HG03097 (cell line): ENCODE measurements around the gene ETNK1.
"Not testable (repeated sequence)": the region's sequence is repeated elsewhere in the genome, so short reads cannot be mapped to it uniquely, and the experiment has no call there.

ENCODE experiments used
- ATAC-seq: cut with Tn5 transposase; IDR thresholded peaks from one replicate; pipeline ENCODE4 v1.9.1; 2021; ENCODE audit not compliant: unreplicated experiment, low FRiP score

Gene ETNK1, protein sequence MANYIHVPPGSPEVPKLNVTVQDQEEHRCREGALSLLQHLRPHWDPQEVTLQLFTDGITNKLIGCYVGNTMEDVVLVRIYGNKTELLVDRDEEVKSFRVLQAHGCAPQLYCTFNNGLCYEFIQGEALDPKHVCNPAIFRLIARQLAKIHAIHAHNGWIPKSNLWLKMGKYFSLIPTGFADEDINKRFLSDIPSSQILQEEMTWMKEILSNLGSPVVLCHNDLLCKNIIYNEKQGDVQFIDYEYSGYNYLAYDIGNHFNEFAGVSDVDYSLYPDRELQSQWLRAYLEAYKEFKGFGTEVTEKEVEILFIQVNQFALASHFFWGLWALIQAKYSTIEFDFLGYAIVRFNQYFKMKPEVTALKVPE

DNA sequence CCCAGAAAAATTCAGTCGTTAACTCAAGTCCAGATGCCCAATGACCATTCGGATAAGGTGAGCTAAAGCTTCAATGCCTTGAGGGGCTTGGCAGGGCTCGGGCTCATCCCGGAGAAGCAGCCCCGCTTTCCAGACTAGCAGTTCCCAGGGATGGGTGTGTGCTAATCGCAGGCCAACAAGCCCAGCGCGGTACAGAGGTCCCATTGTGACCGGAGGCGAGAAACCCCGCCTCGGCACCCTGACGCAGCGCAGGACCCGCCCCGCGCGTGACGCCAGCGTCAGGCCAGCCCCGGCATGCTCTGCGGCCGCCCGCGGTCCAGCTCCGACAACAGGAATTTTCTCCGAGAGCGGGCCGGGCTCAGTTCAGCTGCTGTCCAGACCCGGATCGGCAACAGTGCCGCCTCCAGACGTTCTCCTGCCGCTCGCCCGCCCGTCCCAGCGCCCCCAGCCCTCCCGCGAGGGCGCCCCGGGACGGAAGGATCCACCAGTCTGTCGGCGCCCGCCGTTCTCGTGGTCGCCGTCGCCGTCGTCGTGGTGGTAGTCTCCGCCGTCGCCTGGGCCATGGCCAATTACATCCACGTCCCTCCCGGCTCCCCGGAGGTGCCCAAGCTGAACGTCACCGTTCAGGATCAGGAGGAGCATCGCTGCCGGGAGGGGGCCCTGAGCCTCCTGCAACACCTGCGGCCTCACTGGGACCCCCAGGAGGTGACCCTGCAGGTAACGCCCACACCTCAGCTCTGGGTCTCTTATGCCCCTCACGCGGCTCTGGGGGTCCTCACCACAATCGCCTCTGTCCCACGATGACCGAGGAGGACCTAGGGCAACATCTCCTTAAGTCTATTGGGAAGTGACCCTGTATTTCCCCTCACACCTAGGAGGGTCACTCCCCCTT, at the start of gene ETNK1:
Gene ETNK1 (plus strand): TSS at position 302 of the 892 bp plus-strand sequence. CDS start 260 bp downstream, at position 562.
- peak; percentile 99 for ATAC-seq

- no peak for ATAC-seq
Measured at GRCh38 chr12:22576065-22576464, 48.9 kb upstream of the ETNK1 start.

- no peak for ATAC-seq
Measured at GRCh38 chr12:22576473-22576872, 48.5 kb upstream of the ETNK1 start.

DNA sequence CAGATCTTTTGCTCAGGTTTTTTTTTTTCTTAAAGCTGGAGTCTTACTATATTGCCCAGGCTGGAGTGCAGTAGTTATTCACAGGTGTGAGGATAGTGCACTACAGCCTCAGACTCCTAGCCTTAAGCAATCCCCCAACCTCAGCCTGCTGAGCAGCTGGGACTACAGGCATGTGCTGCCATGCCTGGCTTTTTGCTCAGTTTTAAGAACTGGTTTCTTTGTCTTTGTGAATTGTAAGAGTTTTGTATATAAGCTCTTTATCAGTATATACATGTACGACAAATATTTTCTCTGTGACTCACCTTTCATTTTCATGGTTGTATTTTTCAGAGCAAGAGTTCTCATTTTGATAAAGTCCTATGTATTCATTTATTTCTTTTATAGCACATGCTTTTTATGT, 47.3 kb upstream of the ETNK1 start:
- no peak for ATAC-seq

GRCh38 chr12:22578328-22578727, 46.6 kb upstream of the ETNK1 start:
- no peak for ATAC-seq

- no peak for ATAC-seq
Measured at GRCh38 chr12:22588817-22589216, 36.2 kb upstream of the ETNK1 start.

DNA sequence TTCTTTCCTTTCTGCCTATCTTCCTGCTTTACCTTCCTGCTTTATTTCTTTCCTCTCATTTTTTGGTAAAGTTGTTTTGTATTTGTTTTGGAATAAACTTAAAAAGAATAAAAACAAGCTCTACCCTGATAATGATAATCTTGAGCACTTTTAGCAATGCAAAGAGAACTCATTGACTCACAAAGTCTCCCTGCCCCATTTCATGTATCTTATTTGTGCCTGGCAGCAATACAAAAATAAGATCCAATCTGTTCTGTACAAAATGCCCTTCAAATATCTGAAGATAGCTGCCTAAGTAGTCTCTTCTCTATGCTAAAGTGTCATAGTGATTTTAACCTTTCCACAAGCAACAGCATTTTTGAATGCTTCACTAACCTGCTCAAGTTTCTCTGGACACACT, 31.1 kb upstream of the ETNK1 start:
- ATAC-seq, result no peak

DNA sequence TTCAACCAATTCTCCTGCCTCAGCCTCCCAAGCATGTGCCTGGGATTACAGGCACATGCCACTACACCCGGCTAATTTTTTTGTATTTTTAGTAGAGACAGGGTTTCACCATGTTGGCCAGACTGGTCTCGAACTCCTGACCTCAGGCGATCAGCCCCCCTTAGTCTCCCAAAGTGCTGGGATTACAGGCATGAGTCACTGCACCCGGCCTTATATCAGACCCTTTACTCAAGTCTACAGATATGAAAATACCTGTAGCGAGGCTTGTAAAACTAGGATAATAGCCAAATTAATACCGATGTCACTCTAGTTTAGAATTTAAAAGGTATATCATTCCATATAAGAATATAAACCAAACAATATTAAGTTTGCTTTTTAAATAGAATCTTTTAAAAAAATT, 27.4 kb upstream of the ETNK1 start:
- not testable (repeated sequence) for ATAC-seq

- no peak for ATAC-seq
Measured at GRCh38 chr12:22598141-22598762, 26.7 kb upstream of the ETNK1 start.

GRCh38 chr12:22598763-22599161, 26.2 kb upstream of the ETNK1 start:
- ATAC-seq, result no peak

- ATAC-seq, result no peak
Measured at GRCh38 chr12:22600181-22600580, 24.8 kb upstream of the ETNK1 start.

DNA sequence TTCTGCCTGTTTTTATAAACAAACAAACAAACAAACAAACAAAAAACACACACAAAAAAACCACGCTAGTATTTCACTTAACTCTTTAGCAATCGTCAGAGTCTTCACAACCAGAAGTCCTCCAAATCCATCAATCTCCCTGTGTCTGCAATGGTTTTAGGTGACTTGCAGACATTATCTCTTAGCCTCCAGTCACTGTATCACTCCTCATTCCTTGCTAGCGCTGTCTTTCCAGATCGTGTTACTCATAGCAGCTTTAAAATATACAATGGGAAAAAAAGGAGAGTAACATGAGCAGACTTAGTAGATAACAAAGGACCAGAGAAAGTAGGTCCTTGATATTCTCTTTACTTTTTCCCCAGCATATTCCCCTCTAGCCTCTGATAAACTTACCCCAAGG, 15.5 kb upstream of the ETNK1 start:
- no peak for ATAC-seq

DNA sequence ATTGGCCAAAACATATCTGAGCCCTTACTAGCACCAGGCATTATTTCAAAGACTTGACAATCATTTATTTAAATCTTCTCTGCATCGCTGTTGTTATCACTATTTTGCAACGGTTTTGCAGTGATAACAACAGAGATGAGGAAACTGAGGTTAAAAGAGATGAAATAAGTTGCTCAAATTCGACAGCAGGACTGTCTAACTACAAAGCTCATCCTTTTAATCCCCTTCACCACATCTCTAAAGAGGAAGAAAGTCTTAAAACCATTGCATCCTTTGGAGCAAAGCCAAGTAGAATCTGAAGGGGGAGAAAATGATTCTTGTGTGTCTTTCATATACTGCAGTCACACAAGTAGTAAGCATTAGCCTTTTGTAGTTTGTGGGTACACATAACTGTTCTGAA, 14.8 kb upstream of the ETNK1 start:
- ATAC-seq, result no peak

DNA sequence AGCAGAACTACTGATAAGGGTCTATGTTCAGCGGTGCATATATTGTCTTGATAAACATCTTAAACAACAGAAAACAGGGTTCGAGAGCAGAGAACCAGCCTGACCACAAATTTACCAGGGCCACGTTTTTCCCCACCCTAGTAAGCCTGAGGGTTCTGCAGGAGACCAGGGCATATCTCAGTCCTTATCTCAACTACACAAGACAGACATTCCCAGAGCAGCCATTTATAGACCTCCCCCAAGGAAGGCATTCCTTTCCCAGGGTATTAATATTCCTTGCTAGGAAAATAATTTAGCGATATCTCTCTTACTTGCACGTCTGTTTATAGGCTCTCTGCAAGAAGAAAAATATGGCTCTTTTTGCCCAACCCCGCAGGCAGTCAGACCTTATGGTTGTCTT, 12.1 kb upstream of the ETNK1 start:
- ATAC-seq, result not testable (repeated sequence)

DNA sequence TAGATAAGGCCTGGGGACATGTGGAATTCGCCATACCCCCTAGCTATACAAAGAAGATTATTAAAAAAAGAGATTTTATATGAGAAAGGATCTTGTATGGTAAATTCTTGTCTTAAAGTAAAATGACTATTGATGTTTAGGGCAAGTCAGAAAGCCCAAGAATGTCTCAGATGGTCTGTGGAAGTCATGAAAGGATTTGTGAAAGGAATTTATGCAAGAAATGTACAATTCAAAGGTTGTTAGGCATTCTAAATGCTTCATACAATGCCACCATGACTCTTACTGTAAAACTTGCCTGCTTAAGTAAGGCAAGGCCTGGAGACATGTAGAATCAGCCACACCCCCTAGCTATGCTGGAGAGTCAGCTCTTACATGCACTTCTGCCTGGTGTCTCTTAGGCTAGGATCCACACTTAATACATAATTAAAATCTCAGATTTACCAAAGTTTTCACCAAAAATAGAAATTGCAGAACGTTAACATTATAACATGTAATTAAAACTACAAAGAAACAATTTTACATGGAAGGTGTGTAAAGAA, 8.9 kb upstream of the ETNK1 start:
- ATAC-seq, result no peak

DNA sequence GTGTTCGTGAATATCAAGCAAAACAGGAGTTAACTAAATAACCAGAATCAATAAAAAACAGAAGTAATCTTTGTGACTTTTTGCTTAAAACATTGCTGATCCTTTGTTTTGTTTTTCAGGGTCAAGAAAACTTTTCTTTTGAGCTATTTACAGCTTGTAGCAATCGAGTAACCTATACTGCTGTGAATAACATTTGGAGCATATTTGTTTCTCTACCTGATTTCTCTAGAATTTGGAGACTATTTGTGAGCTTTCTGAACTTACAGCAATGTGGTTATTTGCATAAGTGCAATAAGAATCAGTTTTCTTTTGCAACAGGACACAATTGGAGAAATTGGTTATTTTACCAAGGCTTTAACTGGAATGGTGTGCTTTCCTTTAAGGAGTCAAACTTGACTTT, 7.3 kb upstream of the ETNK1 start:
- no peak for ATAC-seq

DNA sequence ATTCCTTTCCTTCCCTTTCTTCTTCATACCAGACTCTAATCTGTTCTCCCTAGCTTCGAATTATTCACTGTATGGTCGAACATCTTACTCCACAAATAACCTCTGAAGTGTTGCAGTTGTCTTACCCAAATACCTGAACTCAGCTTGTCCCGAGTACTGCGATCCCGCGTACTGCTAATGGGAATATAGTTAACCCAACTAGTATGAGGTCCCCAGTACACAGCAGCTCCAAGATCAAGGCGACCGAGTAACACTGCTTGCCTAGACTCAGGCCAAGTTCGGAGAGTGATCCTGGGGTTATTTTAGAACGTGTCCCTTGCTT, 462 bp upstream of the ETNK1 start:
- ATAC-seq, result no peak

DNA sequence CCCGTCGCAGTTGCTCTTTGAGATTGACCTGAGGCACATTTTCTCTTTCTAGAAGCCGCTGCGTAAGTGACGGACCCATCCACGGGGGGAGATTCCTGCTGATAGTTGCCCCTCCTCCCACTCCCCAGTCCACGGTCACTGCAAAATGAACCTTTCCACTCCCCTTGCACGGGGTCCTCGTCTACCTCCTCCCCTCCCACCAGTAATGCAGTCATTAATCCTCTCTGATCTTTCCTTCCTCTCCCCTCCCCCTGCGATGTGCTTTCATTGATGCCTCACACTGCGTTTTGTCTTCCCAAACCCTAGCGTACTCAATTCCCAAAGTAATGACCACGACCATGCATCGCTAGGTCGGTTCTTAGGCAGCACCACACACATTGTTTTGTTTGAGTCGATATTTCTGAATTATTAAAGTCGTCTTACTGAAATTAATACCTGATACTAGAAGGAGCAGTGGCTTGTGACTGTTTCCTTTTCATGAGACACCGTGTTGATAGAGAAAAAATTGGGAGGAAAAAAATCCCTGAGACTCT, 857 bp downstream of the ETNK1 start:
- ATAC-seq, result peak; percentile 21

GRCh38 chr12:22626406-22626805, 1.4 kb downstream of the ETNK1 start:
- no peak for ATAC-seq

DNA sequence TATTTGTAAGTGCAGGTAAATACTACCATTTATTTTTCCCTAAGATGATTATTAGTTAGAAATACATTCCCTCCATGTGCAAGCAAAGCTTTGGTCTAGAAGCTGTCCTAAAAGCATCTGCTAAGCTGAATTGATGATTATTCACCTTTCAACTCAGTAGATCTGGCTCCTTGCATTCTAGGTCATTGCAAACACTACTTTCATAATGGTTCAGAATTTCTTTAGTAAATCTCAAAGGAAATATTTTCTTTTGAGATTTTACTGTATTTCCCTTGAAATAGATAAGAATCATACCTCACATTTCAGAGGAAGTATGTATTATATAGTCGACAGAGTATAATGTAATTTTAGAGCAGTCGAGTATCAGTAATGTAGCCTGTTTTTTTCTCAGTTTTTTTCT, 2.4 kb downstream of the ETNK1 start:
- no peak for ATAC-seq

DNA sequence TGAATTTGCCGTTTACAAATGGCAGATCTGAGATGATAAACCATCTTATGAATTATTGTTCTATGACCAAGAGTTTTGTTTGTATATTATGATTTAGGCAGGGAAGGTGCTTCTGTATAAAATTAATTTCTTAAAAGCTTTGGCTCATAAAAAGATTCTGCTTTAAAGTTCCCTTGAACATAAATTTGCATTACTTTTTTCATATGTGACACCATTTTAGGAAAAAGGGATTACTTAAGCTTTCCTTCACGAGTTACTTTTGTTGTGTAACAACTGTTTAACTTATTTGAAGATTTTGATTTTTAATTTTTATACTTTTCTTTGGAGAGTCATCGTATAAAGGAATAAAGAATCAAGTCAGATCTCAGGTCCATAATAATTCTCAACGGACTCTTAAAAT, 3.3 kb downstream of the ETNK1 start:
- ATAC-seq, result no peak
